Aorta (tissue), 5 donors: ENCODE data around the gene OOSP2. TPM values are rescaled to one million over a fixed set of nuclear protein-coding genes. Genes with fewer than 3 reads are reported as not detected.

Source experiments
- ATAC-seq: fragments of 200-7000 bp; cut with Tn5 transposase; one replicate; pipeline ENCODE4 v1.9.1; 2022; ENCODE audit warnings: moderate library complexity; ENCODE audit not compliant: low FRiP score
- DNase-seq, 2 donors: peaks; one replicate each; pipeline ENCODE4 v3.0.0-alpha.2; 2020
- H3K27ac ChIP-seq, 2 donors: one replicate each; pipeline ENCODE4 v1.5.1; 2013; ENCODE audit warnings: low read length in 2 of 2, mild to moderate bottlenecking in 2 of 2, moderate library complexity in 2 of 2, control low read depth in 1 of 2, inconsistent platforms in 1 of 2, low read depth in 1 of 2
- H3K27me3 ChIP-seq, 2 donors: one replicate each; pipeline ENCODE4 v1.6.1; 2013; ENCODE audit warnings: control low read depth in 1 of 2, low read length in 1 of 2, mild to moderate bottlenecking in 1 of 2, moderate library complexity in 1 of 2; ENCODE audit not compliant: insufficient read depth in 2 of 2, control insufficient read depth in 1 of 2
- H3K36me3 ChIP-seq, 2 donors: one replicate each; pipeline ENCODE4 v1.6.1; 2013; ENCODE audit warnings: control low read depth in 1 of 2, low read length in 1 of 2, mild to moderate bottlenecking in 1 of 2; ENCODE audit not compliant: insufficient read depth in 2 of 2, control insufficient read depth in 1 of 2
- H3K4me1 ChIP-seq, 2 donors: one replicate each; pipeline ENCODE4 v1.6.1; 2013; ENCODE audit warnings: low read length in 2 of 2, control low read depth in 1 of 2, mild to moderate bottlenecking in 1 of 2, moderate library complexity in 1 of 2; ENCODE audit not compliant: insufficient read depth in 2 of 2, control insufficient read depth in 1 of 2
- H3K4me3 ChIP-seq, 2 donors: one replicate each; pipeline ENCODE4 v1.5.1; 2013; ENCODE audit warnings: low read length in 2 of 2, control low read depth in 1 of 2, mild to moderate bottlenecking in 1 of 2
- H3K9me3 ChIP-seq: one replicate; pipeline ENCODE4 v1.6.1; 2013; ENCODE audit warnings: mild to moderate bottlenecking, low read length; ENCODE audit not compliant: control insufficient read depth
- WGBS, 2 donors: extraction: QIAGEN DNeasy Blood & Tissue Kit; methylation state at CpG; one replicate each; pipeline ENCODE4 v1.1.7; 2013; 5-methylcytosine and 5-hydroxymethylcytosine counted together
- intact Hi-C, 2 donors: fragments of 100-400 bp; cut with DNase I; formaldehyde crosslinking; loops; one replicate each; pipeline versions ENCODE4 v1.14.2 to v1.15.0; 2022
- long read RNA-seq, 2 donors: library from polyadenylated mRNA; unstranded; transcript quantifications; one replicate each; pipeline ENCODE4 v2.0.0, GENCODE V29; 2020 to 2021
- polyA plus RNA-seq, 2 donors: library from polyadenylated mRNA; stranded (reverse); fragments of 200-250 nt; gene quantifications; one replicate each; pipeline ENCODE4 v1.2.3, GENCODE V29; 2013
- total RNA-seq, 2 donors: library from RNA; stranded (reverse); fragmentation: NEBNext Ultra II Directional; extraction: Animal tissue kit (Norgen Biotek cat#: 25700); gene quantifications; one replicate each; pipeline ENCODE4 v1.2.1, GENCODE V29; 2021
- donor health status: healthy with polysubstance abuse.
- donor health status: Bipolar disorder and iron deficiency.
- donor health status: DM: no; HTN: no; CAD: no.
- donor health status: DM: no; HTN: no; CAD: no.
- donor health status: DM: yes; HTN: yes; CAD: no.

The OOSP2 gene, protein sequence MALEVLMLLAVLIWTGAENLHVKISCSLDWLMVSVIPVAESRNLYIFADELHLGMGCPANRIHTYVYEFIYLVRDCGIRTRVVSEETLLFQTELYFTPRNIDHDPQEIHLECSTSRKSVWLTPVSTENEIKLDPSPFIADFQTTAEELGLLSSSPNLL
- total RNA-seq (not detected), polyA plus RNA-seq (not detected)
- long read RNA-seq, donor 1: 0 reads
- long read RNA-seq, donor 2: 0 reads

DNA sequence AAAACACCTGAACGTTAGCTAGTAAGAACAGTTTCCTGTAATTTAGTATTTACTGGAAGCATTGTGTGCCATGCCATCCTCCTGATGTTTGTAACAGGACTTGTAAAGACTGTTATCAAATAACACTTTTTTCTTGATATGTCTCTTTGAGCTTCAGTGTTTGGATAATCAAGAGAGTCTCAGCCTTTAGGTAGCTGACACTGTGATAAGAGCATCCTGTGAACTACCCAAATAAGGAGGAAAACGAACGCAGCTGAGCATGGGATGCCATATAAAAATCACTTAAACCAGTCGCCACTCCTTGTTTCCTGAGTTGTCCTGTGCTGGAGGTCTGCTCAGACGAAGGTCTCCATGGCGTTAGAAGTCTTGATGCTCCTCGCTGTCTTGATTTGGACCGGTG lies at the start of gene OOSP2:
OOSP2 (plus strand) TSS at position 301 of the 400 bp plus-strand sequence; CDS start at position 352, 51 bp downstream.
- Histone ChIP-seq H3K4me1 (no peaks in the 10 kb centered on the region), H3K36me3 (no peaks in the 10 kb centered on the region), H3K27ac (no peak within 1 kb of the TSS), H3K27me3 (no peaks in the 10 kb centered on the region), H3K9me3 (no peaks in the 10 kb centered on the region), H3K4me3 (no peak within 1 kb of the TSS)
- DNase-seq (no peak), ATAC-seq (no peak)
- intact Hi-C loops: loop anchor here in 1 of 2 donors (10.0 kb wide), 1 partner anchor 195 kb away; no protein-coding TSS in a partner anchor
- WGBS, 2 donors: 90 to 92% methylated on average over 8 of the region's 8 CpGs

DNA sequence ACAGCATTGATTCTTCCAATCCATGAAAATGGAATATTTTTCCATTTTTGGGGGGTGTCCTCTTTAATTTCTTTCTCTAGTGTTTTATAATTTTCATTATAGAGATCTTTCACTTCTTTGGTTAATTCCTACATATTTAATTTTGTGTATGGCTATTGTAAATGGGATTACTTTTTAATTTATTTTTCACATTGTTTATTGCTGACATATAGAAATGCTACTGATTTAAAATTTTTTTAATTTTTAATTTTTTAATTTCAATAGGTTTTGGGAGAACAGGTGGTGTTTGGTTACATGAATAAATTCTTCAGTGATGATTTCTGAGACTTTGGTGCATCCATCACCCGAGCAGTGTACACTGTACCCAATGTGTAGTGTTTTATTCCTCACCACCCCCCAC lies 49.8 kb upstream of the OOSP2 start:
- 59 to 71% methylated on average over 1 of the region's 1 CpG for WGBS, 2 donors
- ATAC-seq: no peak
- H3K27ac ChIP-seq: no peak overlapping the region
- H3K9me3 ChIP-seq: no peaks in the 10 kb centered on the region
- H3K4me1 ChIP-seq: no peaks in the 10 kb centered on the region
- no peak overlapping the region for H3K4me3 ChIP-seq
- H3K36me3 ChIP-seq: no peaks in the 10 kb centered on the region
- no peaks in the 10 kb centered on the region for H3K27me3 ChIP-seq
- DNase-seq: no peak
- intact Hi-C loops: no loop called here

DNA sequence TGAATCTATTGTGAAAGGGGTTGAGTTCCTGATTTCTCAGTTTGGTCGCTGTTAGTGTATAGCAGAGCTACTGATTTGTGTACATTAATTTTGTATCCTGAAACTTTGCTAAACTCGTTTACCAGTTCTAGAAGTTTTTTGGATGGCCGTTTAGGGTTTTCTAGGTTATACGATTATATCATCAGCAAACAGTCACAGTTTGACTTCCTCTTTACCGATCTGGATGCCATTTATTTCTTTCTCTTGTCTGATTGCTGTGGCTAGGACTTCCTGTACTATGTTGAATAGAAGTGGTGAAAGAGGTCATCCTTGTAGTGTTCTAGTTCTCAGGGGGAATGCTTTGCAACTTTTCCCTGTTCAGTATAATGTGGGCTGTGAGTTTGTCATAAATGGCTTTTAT lies 47.8 kb upstream of the OOSP2 start:
- ATAC-seq: no peak
- H3K27ac ChIP-seq: no peak overlapping the region
- H3K9me3 ChIP-seq: no peaks in the 10 kb centered on the region
- no peak for DNase-seq
- no peaks in the 10 kb centered on the region for H3K27me3 ChIP-seq
- 78 to 79% methylated on average over 5 of the region's 5 CpGs for WGBS, 2 donors
- intact Hi-C loops: no loop called here
- H3K4me3 ChIP-seq: no peak overlapping the region
- no peaks in the 10 kb centered on the region for H3K4me1 ChIP-seq
- no peaks in the 10 kb centered on the region for H3K36me3 ChIP-seq

DNA sequence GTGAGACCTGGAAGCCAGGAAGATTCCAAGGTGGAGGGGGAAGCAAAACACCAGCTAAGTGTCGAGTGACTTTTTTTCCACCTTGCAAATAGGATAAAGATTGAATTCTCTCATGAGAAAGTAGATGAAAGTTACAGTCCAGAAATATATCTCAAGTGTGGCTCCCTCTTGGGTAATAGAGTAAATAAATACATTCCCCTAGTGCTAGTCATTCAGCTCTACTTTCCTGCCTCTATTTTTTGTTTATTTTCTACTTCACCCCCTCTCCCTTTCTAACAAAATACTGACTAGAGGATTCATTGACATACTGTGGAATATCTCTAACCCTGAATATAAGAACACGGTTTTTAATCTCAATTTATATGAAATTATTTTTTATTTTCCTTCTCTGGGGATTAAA lies 42.4 kb upstream of the OOSP2 start:
- H3K4me3 ChIP-seq: no peak overlapping the region
- 32 to 40% methylated on average over 2 of the region's 2 CpGs for WGBS, 2 donors
- H3K27ac ChIP-seq: no peak overlapping the region
- H3K27me3 ChIP-seq: no peaks in the 10 kb centered on the region
- intact Hi-C loops: no loop called here
- no peaks in the 10 kb centered on the region for H3K4me1 ChIP-seq
- DNase-seq: no peak
- H3K9me3 ChIP-seq: no peaks in the 10 kb centered on the region
- no peak for ATAC-seq
- H3K36me3 ChIP-seq: no peaks in the 10 kb centered on the region

DNA sequence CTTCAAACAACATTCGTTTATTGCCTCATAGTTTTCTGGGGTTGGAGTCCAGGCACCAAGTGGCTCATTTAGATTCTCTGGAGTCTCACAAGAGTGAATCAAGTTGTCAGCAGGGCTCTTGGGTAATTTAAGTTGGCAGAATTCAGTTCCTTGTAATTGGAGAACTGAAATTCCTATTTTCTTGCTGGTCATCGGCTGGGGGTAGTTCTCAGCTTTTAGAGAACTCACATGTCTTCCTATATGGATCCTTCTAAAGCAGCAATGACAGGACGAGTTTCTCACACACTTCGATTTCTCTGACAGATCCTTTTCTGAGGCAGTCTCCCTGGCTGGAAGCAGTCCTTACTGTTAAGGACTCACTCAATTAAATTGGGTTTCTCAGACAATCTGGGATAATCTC lies 40.5 kb upstream of the OOSP2 start:
- ATAC-seq (no peak), DNase-seq (no peak)
- 36 to 38% methylated on average over 4 of the region's 4 CpGs for WGBS, 2 donors
- no peaks in the 10 kb centered on the region for H3K27me3 ChIP-seq
- no peak overlapping the region for H3K27ac ChIP-seq
- H3K4me1 ChIP-seq: no peaks in the 10 kb centered on the region
- no peak overlapping the region for H3K4me3 ChIP-seq
- no peaks in the 10 kb centered on the region for H3K9me3 ChIP-seq
- H3K36me3 ChIP-seq: no peaks in the 10 kb centered on the region
- intact Hi-C loops: no loop called here

GRCh38 chr11:60003729-60004128 lies 36.5 kb upstream of the OOSP2 start:
- ATAC-seq: no peak
- DNase-seq: no peak
- Histone ChIP-seq H3K27me3 (no peaks in the 10 kb centered on the region), H3K4me3 (no peak overlapping the region), H3K4me1 (no peaks in the 10 kb centered on the region), H3K27ac (no peak overlapping the region), H3K36me3 (no peaks in the 10 kb centered on the region), H3K9me3 (no peaks in the 10 kb centered on the region)
- 79 to 86% methylated on average over 2 of the region's 2 CpGs for WGBS, 2 donors
- intact Hi-C loops: no loop called here

- no peak for ATAC-seq
- 87 to 91% methylated on average over 1 of the region's 1 CpG for WGBS, 2 donors
- no peaks in the 10 kb centered on the region for H3K4me1 ChIP-seq
- H3K27me3 ChIP-seq: no peaks in the 10 kb centered on the region
- no peak overlapping the region for H3K4me3 ChIP-seq
- no peak for DNase-seq
- no peak overlapping the region for H3K27ac ChIP-seq
- H3K36me3 ChIP-seq: no peaks in the 10 kb centered on the region
- H3K9me3 ChIP-seq: no peaks in the 10 kb centered on the region
- intact Hi-C loops: no loop called here
Observed at GRCh38 chr11:60005360-60005759, 34.8 kb upstream of the OOSP2 start.

- 94 to 97% methylated on average over 1 of the region's 1 CpG for WGBS, 2 donors
- H3K9me3 ChIP-seq: no peaks in the 10 kb centered on the region
Observed at GRCh38 chr11:60016881-60017280, 23.3 kb upstream of the OOSP2 start, which contains the start of gene OOSP4B. Gene OOSP4B (plus strand): TSS chr11:60017181.

GRCh38 chr11:60018058-60018457 lies 22.2 kb upstream of the OOSP2 start:
- Histone ChIP-seq H3K4me3 (no peak overlapping the region), H3K27me3 (no peaks in the 10 kb centered on the region), H3K27ac (no peak overlapping the region), H3K4me1 (no peaks in the 10 kb centered on the region), H3K9me3 (no peaks in the 10 kb centered on the region), H3K36me3 (no peaks in the 10 kb centered on the region)
- DNase-seq (no peak), ATAC-seq (no peak)
- intact Hi-C loops: no loop called here
- WGBS, 2 donors: 5 to 8% methylated on average over 8 of the region's 8 CpGs

More at GRCh38 chr11:60016881-60017280, 23.3 kb upstream of the OOSP2 start, which contains the start of gene OOSP4B:
- no peak within 1 kb of the TSS for H3K27ac ChIP-seq
- intact Hi-C loops: no loop called here
- DNase-seq (no peak), ATAC-seq (no peak)
- H3K27me3 ChIP-seq: no peaks in the 10 kb centered on the region
- no peak within 1 kb of the TSS for H3K4me3 ChIP-seq
- H3K4me1 ChIP-seq: no peaks in the 10 kb centered on the region
- H3K36me3 ChIP-seq: no peaks in the 10 kb centered on the region
